GM12874 (cell line): ENCODE measurements around the gene SARS1.

Experiments used
- TF ChIP-seq, protein P1 (sequence below): IDR thresholded peaks from 2 replicates; pipeline ENCODE4 v1.5.1; 2011; ENCODE audit warnings: low read depth, mild to moderate bottlenecking, control low read depth, low read length, moderate library complexity; ENCODE audit not compliant: insufficient read depth

The SARS1 gene

GRCh38 chr1:109269981-109270622 is 56.4 kb downstream of the SARS1 start:
- TF ChIP-seq, protein P1, sequence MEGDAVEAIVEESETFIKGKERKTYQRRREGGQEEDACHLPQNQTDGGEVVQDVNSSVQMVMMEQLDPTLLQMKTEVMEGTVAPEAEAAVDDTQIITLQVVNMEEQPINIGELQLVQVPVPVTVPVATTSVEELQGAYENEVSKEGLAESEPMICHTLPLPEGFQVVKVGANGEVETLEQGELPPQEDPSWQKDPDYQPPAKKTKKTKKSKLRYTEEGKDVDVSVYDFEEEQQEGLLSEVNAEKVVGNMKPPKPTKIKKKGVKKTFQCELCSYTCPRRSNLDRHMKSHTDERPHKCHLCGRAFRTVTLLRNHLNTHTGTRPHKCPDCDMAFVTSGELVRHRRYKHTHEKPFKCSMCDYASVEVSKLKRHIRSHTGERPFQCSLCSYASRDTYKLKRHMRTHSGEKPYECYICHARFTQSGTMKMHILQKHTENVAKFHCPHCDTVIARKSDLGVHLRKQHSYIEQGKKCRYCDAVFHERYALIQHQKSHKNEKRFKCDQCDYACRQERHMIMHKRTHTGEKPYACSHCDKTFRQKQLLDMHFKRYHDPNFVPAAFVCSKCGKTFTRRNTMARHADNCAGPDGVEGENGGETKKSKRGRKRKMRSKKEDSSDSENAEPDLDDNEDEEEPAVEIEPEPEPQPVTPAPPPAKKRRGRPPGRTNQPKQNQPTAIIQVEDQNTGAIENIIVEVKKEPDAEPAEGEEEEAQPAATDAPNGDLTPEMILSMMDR, result no peak

- TF ChIP-seq, protein P1, result no peak
Observed at GRCh38 chr1:109270623-109271317, 57.1 kb downstream of the SARS1 start.

GRCh38 chr1:109271458-109271857 is 57.7 kb downstream of the SARS1 start:
- TF ChIP-seq, protein P1, result no peak

GRCh38 chr1:109272021-109272799 is 58.5 kb downstream of the SARS1 start:
- TF ChIP-seq, protein P1, result no peak

- TF ChIP-seq, protein P1, result no peak
Observed at GRCh38 chr1:109272831-109273547, 59.3 kb downstream of the SARS1 start.

DNA sequence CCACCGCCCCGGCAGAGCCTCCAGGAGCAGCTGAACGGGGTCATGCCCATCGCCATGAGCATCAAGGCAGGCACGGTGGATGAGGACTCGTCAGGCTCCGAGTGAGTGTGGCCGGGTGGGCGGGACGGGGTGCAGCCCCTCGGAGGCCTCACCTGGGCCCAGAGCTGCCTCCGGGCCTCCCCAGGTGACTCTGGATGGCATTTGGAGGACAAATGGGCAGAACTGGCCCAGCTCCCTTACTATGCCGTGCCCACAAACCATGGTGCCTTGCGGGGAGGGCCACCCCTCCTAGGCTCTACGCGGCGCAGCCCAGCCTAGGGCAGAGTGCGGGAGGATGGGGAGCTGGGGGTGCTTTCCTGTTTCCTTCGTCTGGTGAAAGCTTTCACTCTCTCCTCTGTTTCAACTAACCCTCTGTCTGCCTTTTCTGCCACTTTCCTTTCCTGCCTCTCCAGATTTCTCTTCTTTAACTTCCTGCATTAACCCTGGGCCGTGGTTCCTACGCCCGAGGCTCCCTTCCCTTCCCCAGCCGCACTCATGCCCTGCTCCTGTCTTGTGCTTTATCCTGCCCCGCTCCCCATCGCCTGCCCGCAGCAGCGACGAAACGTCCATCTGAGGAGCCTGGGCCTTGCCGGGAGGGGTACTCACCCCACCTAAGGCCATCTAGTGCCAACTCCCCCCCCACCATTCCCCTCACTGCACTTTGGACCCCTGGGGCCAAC is 60.0 kb downstream of the SARS1 start:
- TF ChIP-seq, protein P1, result no peak
